HepG2 (cell line): ENCODE measurements around the gene UBE3B. TPM values are rescaled to one million over a fixed set of nuclear protein-coding genes. Genes with fewer than 3 reads are reported as not detected.

Experiments used
- ATAC-seq: fragments of 200-7000 bp; cut with Tn5 transposase; 3 replicates; pipeline ENCODE4 v1.9.1; 2020; ENCODE audit warnings: mild to moderate bottlenecking, moderate library complexity
- BruUV-seq: library from RNA; stranded (reverse); fragments of 400-500 nt; replicated peaks from 2 replicates; lab custom pipeline; 2021; lab: Mats Ljungman, UMichigan
- CTCF ChIA-PET: fragments of 300-600 bp; formaldehyde crosslinking; extraction: SDS; loops from one replicate; lab custom pipeline; 2021; ENCODE audit warnings: low total read pairs, inconsistent platforms, low intra/inter-chr PET ratio; lab: Yijun Ruan, JAX
- POLR2A ChIA-PET: fragments of 350-600 bp; sonication (Branson Sonifier 250); formaldehyde crosslinking; loops from one replicate; lab custom pipeline; 2020; ENCODE audit warnings: antibody characterized with exemption, inconsistent platforms; lab: Yijun Ruan, JAX
- DNase-seq: peaks from one replicate; pipeline ENCODE4 v3.0.0-alpha.2; 2015; ENCODE audit warnings: low spot score
- FAIRE-seq: peaks from 3 replicates; lab custom pipeline; 2011; peaks lifted over from hg19 to GRCh38; lab: Jason Lieb, UNC
- H2AFZ ChIP-seq: one replicate; pipeline ENCODE4 v1.6.1; 2011; ENCODE audit warnings: low read length, inconsistent platforms
- H3K27ac ChIP-seq: fragments of 300-600 bp; 3 replicates; pipeline ENCODE4 v1.8.0; 2011; ENCODE audit warnings: mixed run types, mild to moderate bottlenecking, mixed read lengths, low read length, inconsistent platforms; ENCODE audit not compliant: insufficient read depth; ENCODE audit errors: extremely low read length
- H3K27me3 ChIP-seq, 2 experiments: fragments of 200-600 bp in 1 of 2; 2 replicates in 1 of 2; 3 replicates in 1 of 2; pipeline versions ENCODE4 v1.6.0 to v1.8.0; 2011; ENCODE audit warnings: low read length in 2 of 2, mild to moderate bottlenecking in 2 of 2, moderate library complexity in 2 of 2, inconsistent platforms in 1 of 2; ENCODE audit not compliant: insufficient read depth in 2 of 2, control insufficient read depth in 1 of 2
- H3K36me3 ChIP-seq, 2 experiments: fragments of 200-600 bp in 1 of 2; replicated peaks in 1 of 2; 2 replicates in 1 of 2; 3 replicates in 1 of 2; pipeline versions ENCODE4 v1.5.1 to v1.8.0; 2011; ENCODE audit warnings: low read length in 2 of 2, inconsistent platforms in 1 of 2; ENCODE audit not compliant: insufficient read depth in 2 of 2, control insufficient read depth in 1 of 2
- H3K4me1 ChIP-seq: 2 replicates; pipeline ENCODE4 v1.5.1; 2012; ENCODE audit warnings: low read length, inconsistent platforms; ENCODE audit not compliant: insufficient read depth
- H3K4me2 ChIP-seq: 2 replicates; pipeline ENCODE4 v1.6.0; 2011; ENCODE audit warnings: low read depth, low read length, inconsistent platforms
- H3K4me3 ChIP-seq, 3 experiments: fragments of 200-600 bp in 1 of 3; sonication (generic), shearing (Covaris generic) in 1 of 3; replicated peaks in 1 of 3; 2 replicates each; pipeline ENCODE4 v1.5.1; 2011 to 2016; ENCODE audit warnings: low read length in 3 of 3, inconsistent platforms in 2 of 3, low read depth in 2 of 3, mild to moderate bottlenecking in 2 of 3, control low read depth in 1 of 3, mixed read lengths in 1 of 3; ENCODE audit not compliant: insufficient read depth in 1 of 3
- H3K79me2 ChIP-seq: one replicate; pipeline ENCODE4 v1.6.1; 2011; ENCODE audit warnings: low read length, inconsistent platforms; ENCODE audit not compliant: insufficient read depth
- H3K9ac ChIP-seq: 2 replicates; pipeline ENCODE4 v1.6.0; 2011; ENCODE audit warnings: mild to moderate bottlenecking, low read depth, low read length, inconsistent platforms; ENCODE audit not compliant: insufficient read depth
- H3K9me3 ChIP-seq: 2 replicates; pipeline ENCODE4 v1.5.1; 2012; ENCODE audit warnings: mild to moderate bottlenecking, low read length
- H4K20me1 ChIP-seq: 2 replicates; pipeline ENCODE4 v1.6.0; 2011; ENCODE audit warnings: inconsistent platforms, mild to moderate bottlenecking, low read length, moderate library complexity; ENCODE audit not compliant: insufficient read depth
- CBFB ChIP-seq: sonication (generic); formaldehyde crosslinking; IDR thresholded peaks from 2 replicates; pipeline ENCODE4 v1.4.0; 2020; ENCODE audit warnings: missing genetic modification reagents
- CHD4 ChIP-seq: fragments of 200-600 bp; sonication (generic); IDR thresholded peaks from 2 replicates; pipeline ENCODE4 v1.7.0; 2017; ENCODE audit warnings: mild to moderate bottlenecking, low read length, borderline replicate concordance
- FOXA1 ChIP-seq, 2 experiments: fragments of 450-650 bp in 1 of 2; sonication (generic) in 1 of 2; formaldehyde crosslinking in 1 of 2; IDR thresholded peaks; 2 replicates each; pipeline versions ENCODE4 v1.4.0 to v1.6.1; 2016 to 2020; ENCODE audit warnings: missing genetic modification reagents in 1 of 2
- GTF3A ChIP-seq: sonication (generic); formaldehyde crosslinking; conservative IDR thresholded peaks from 2 replicates; pipeline ENCODE4 v1.4.0; 2020; ENCODE audit warnings: mild to moderate bottlenecking, missing genetic modification reagents
- KAT8 ChIP-seq: IDR thresholded peaks from 2 replicates; pipeline ENCODE4 v1.6.1; 2016; ENCODE audit warnings: missing genetic modification reagents, missing compliant biosample characterization
- MATR3 ChIP-seq: sonication (generic); formaldehyde crosslinking; IDR thresholded peaks from 2 replicates; pipeline ENCODE4 v1.4.0; 2020; ENCODE audit warnings: missing genetic modification reagents
- MBD4 ChIP-seq: IDR thresholded peaks from 2 replicates; pipeline ENCODE4 v1.6.1; 2012; ENCODE audit warnings: low read length, inconsistent platforms, borderline replicate concordance
- MED8 ChIP-seq: sonication (generic); formaldehyde crosslinking; IDR thresholded peaks from 2 replicates; pipeline ENCODE4 v1.8.1; 2023; ENCODE audit warnings: mild to moderate bottlenecking, missing genetic modification reagents; ENCODE audit not compliant: insufficient replicate concordance
- NRL ChIP-seq: sonication (generic); formaldehyde crosslinking; IDR thresholded peaks from 2 replicates; pipeline ENCODE4 v1.5.0; 2020; ENCODE audit warnings: missing genetic modification reagents, mild to moderate bottlenecking, moderate library complexity, borderline replicate concordance
- PITX1 ChIP-seq: sonication (generic); formaldehyde crosslinking; IDR thresholded peaks from 2 replicates; pipeline ENCODE4 v1.5.1; 2020; ENCODE audit warnings: mild to moderate bottlenecking, missing genetic modification reagents
- RARA ChIP-seq: IDR thresholded peaks from 2 replicates; pipeline ENCODE4 v1.6.1; 2016; ENCODE audit warnings: missing genetic modification reagents, missing compliant biosample characterization
- RCOR2 ChIP-seq: IDR thresholded peaks from 2 replicates; pipeline ENCODE4 v1.6.1; 2016; ENCODE audit warnings: missing biosample characterization, missing genetic modification reagents
- SP140L ChIP-seq: sonication (generic); formaldehyde crosslinking; IDR thresholded peaks from 2 replicates; pipeline ENCODE4 v1.4.0; 2020; ENCODE audit warnings: missing genetic modification reagents, borderline replicate concordance
- SRSF1 ChIP-seq: fragments of 200-400 bp; formaldehyde crosslinking; optimal IDR thresholded peaks from 2 replicates; pipeline ENCODE3; 2017; ENCODE audit warnings: mild to moderate bottlenecking, low read depth, low read length, moderate library complexity
- ZBTB38 ChIP-seq: sonication (generic); formaldehyde crosslinking; IDR thresholded peaks from 2 replicates; pipeline ENCODE4 v1.5.1; 2020; ENCODE audit warnings: mild to moderate bottlenecking, missing genetic modification reagents
- ZNF207 ChIP-seq: fragments of 450-650 bp; IDR thresholded peaks from 2 replicates; pipeline ENCODE4 v1.6.1; 2016; ENCODE audit warnings: antibody characterized with exemption, borderline replicate concordance
- ZNF557 ChIP-seq: sonication (generic); formaldehyde crosslinking; IDR thresholded peaks from 2 replicates; pipeline ENCODE4 v1.4.0; 2020; ENCODE audit warnings: missing genetic modification reagents
- WGBS: methylation state at CpG from one replicate; pipeline ENCODE4 v1.1.6; 2017; ENCODE audit warnings: low lambda C conversion rate; 5-methylcytosine and 5-hydroxymethylcytosine counted together
- in situ Hi-C: cut with HindIII; loops from 2 replicates; pipeline ENCODE4 v1.10.0; 2017; ENCODE audit warnings: low pct_unique_long_range_greater_than_20kb; ENCODE audit not compliant: extremely low pct_ligation_motif_present
- intact Hi-C: fragments of 100-400 bp; cut with micrococcal nuclease; formaldehyde crosslinking; loops from one replicate; pipeline ENCODE4 v1.10.0; 2022; ENCODE audit not compliant: unreplicated experiment
- polyA plus RNA-seq, 8 experiments: library from polyadenylated mRNA; depleted of rRNA in 3 of 8; stranded (reverse) in 7 of 8; unstranded in 1 of 8; fragments of >200 nt; fragmentation: Illumina TruSeq in 4 of 8; extraction: Trizol in 4 of 8; gene quantifications; 2 replicates each; pipeline versions ENCODE4 v1.2.1 to v1.2.3, GENCODE V29; 2011 to 2016; ENCODE audit warnings: low read depth in 4 of 8, missing spikeins in 1 of 8, mixed read lengths in 1 of 8; ENCODE audit not compliant: insufficient read depth in 1 of 8
- total RNA-seq, 5 experiments: library from RNA; depleted of rRNA; stranded (reverse); fragments of >200 nt; fragmentation: Illumina TruSeq; extraction: Trizol; gene quantifications; 2 replicates each; pipeline ENCODE4 v1.2.3, GENCODE V29; 2016; ENCODE audit warnings: low read depth in 1 of 5
- TF ChIP-seq, protein P1 (sequence below): sonication (generic); formaldehyde crosslinking; IDR thresholded peaks from one replicate; pipeline ENCODE4 v1.5.1; 2020; ENCODE audit warnings: mild to moderate bottlenecking, missing genetic modification reagents; ENCODE audit errors: not compliant biosample characterization

UBE3B gene
- total and polyA plus RNA-seq, 2 of the 13 experiments (the other 11 are each of a cell fraction or from before 2014, with no cell fraction given) = 22.7 to 25.3 TPM

DNA sequence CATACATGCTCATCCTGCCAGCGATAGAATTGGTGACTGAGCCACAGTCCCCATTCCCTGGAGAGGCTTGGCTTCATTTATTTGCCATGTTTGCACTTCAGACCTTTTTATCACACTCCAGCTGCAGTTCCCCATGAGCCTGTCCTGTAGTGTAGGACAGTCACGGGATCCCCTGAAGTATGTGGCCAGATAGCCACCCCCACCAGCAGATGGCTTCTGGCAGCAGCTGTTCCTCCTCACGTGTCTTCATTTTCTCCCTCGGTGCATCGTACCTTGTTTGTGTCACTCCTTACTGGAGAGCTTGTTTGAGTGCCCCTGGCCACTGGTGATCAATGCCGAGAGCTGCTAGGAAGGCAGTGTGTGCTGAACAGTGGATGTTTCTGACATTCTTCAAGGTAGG is 40.2 kb downstream of the UBE3B start:
- H3K36me3 ChIP-seq = peaks cover 11 to 47% of the 10 kb centered on the region in 2 experiments
- DNase-seq (no peak), ATAC-seq (no peak)
- H3K9ac ChIP-seq = no peak overlapping the region
- no peaks in the 10 kb centered on the region for H3K9me3 ChIP-seq
- H3K4me2 ChIP-seq = no peak overlapping the region
- no peak overlapping the region for H3K27ac ChIP-seq
- no peak overlapping the region for H2AFZ ChIP-seq
- TF ChIP-seq ZBTB38 = no peak
- no peak for TF ChIP-seq CBFB (CRISPR knock-in tag)
- no peak for TF ChIP-seq SRSF1
- TF ChIP-seq SP140L (CRISPR knock-in tag) = no peak
- no peak for TF ChIP-seq RCOR2 (CRISPR knock-in tag)
- TF ChIP-seq CHD4 = no peak
- no peak for TF ChIP-seq PITX1 (CRISPR knock-in tag)
- TF ChIP-seq MBD4 = no peak
- no peak for TF ChIP-seq RARA (CRISPR knock-in tag)
- no peak for TF ChIP-seq GTF3A
- no peak for TF ChIP-seq MED8 (CRISPR knock-in tag)
- TF ChIP-seq, protein P1, sequence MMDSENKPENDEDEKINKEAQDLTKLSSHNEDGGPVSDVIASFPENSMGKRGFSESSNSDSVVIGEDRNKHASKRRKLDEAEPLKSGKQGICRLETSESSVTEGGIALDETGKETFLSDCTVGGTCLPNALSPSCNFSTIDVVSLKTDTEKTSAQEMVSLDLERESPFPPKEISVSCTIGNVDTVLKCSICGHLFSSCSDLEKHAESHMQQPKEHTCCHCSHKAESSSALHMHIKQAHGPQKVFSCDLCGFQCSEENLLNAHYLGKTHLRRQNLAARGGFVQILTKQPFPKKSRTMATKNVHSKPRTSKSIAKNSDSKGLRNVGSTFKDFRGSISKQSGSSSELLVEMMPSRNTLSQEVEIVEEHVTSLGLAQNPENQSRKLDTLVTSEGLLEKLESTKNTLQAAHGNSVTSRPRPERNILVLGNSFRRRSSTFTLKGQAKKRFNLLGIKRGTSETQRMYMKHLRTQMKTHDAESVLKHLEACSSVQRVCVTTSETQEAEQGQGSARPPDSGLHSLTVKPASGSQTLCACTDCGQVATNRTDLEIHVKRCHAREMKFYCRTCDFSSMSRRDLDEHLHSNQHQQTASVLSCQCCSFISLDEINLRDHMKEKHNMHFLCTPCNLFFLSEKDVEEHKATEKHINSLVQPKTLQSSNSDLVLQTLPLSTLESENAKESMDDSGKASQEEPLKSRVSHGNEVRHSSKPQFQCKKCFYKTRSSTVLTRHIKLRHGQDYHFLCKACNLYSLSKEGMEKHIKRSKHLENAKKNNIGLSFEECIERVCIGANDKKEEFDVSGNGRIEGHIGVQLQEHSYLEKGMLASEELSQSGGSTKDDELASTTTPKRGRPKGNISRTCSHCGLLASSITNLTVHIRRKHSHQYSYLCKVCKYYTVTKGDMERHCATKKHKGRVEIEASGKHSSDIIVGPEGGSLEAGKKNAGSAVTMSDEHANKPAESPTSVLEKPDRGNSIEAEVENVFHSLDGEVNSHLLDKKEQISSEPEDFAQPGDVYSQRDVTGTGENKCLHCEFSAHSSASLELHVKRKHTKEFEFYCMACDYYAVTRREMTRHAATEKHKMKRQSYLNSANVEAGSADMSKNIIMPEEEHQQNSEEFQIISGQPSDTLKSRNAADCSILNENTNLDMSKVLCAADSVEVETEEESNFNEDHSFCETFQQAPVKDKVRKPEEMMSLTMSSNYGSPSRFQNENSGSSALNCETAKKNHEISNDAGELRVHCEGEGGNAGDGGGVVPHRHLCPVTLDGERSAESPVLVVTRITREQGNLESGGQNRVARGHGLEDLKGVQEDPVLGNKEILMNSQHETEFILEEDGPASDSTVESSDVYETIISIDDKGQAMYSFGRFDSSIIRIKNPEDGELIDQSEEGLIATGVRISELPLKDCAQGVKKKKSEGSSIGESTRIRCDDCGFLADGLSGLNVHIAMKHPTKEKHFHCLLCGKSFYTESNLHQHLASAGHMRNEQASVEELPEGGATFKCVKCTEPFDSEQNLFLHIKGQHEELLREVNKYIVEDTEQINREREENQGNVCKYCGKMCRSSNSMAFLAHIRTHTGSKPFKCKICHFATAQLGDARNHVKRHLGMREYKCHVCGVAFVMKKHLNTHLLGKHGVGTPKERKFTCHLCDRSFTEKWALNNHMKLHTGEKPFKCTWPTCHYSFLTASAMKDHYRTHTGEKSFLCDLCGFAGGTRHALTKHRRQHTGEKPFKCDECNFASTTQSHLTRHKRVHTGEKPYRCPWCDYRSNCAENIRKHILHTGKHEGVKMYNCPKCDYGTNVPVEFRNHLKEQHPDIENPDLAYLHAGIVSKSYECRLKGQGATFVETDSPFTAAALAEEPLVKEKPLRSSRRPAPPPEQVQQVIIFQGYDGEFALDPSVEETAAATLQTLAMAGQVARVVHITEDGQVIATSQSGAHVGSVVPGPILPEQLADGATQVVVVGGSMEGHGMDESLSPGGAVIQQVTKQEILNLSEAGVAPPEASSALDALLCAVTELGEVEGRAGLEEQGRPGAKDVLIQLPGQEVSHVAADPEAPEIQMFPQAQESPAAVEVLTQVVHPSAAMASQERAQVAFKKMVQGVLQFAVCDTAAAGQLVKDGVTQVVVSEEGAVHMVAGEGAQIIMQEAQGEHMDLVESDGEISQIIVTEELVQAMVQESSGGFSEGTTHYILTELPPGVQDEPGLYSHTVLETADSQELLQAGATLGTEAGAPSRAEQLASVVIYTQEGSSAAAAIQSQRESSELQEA (CRISPR knock-in tag) = no peak
- TF ChIP-seq NRL = no peak
- TF ChIP-seq KAT8 (CRISPR knock-in tag) = no peak
- TF ChIP-seq MATR3 (CRISPR knock-in tag) = no peak
- TF ChIP-seq ZNF557 (CRISPR knock-in tag) = no peak
- TF ChIP-seq FOXA1 (IDR thresholded peaks at IDR 0.05) = no peak
- TF ChIP-seq FOXA1 (CRISPR knock-in tag; IDR thresholded peaks at IDR 0.05) = no peak
- no peak for TF ChIP-seq ZNF207
- TF ChIP-seq, all 625 proteins: peak for 0
- FAIRE-seq = no peak
- Histone ChIP-seq H3K4me1 (peaks cover 6% of the 10 kb centered on the region), H3K27me3 (no peaks in the 10 kb centered on the region), H3K4me3 (no peak overlapping the region), H4K20me1 (no peaks in the 10 kb centered on the region), H3K79me2 (no peaks in the 10 kb centered on the region)
- POLR2A ChIA-PET = no interaction called here
- 84% methylated on average over 6 of the region's 6 CpGs for whole genome bisulfite sequencing
- intact Hi-C loops (loop anchor here (1.0 to 5.0 kb wide), 4 partner anchors 80 to 279 kb away; no protein-coding TSS in a partner anchor), in situ Hi-C loops (loop anchor here (5.0 kb wide), 1 partner anchor 260 kb away; no protein-coding TSS in a partner anchor)
- no TSS peak for BruUV-seq
- CTCF ChIA-PET = interaction anchor here (2.2 kb wide), 1 partner anchor 257 kb away, joined by 29 read pairs; no protein-coding TSS in a partner anchor
